Erythroblast (primary cell): ENCODE results near the gene OR2AG2.
"Not testable (repeated sequence)": the region's sequence is repeated elsewhere in the genome, so short reads cannot be mapped to it uniquely, and the experiment has no call there.

Source experiments
- DNase-seq, 2 experiments: peaks; one replicate each; lab custom pipeline; 2025; lab: John Stamatoyannopoulos, UW
- GATA1 ChIP-seq: IDR thresholded peaks from 2 replicates; pipeline ENCODE4 v1.6.1; 2011; ENCODE audit warnings: low read depth, mild to moderate bottlenecking, control low read depth, low read length, moderate library complexity
- POLR2A ChIP-seq: IDR thresholded peaks from 2 replicates; pipeline ENCODE4 v1.6.1; 2011; ENCODE audit warnings: mild to moderate bottlenecking, low read length

OR2AG2 gene

GRCh38 chr11:6771926-6772893 lies at the start of gene OR2AG2:
OR2AG2 (minus strand) TSS chr11:6771976; CDS start chr11:6768957, 3,019 bp downstream.
- no peak for DNase-seq

GRCh38 chr11:6818967-6819366 lies 47.2 kb upstream of the OR2AG2 start:
- TF ChIP-seq GATA1 (no peak), POLR2A (no peak)
- DNase-seq: no peak

More at GRCh38 chr11:6771926-6772893, at the start of gene OR2AG2:
- TF ChIP-seq GATA1 (no peak), POLR2A (no peak)

GRCh38 chr11:6817694-6818093 lies 45.9 kb upstream of the OR2AG2 start:
- no peak for DNase-seq
- TF ChIP-seq POLR2A: no peak
- TF ChIP-seq GATA1: no peak

GRCh38 chr11:6813656-6814055 lies 41.9 kb upstream of the OR2AG2 start:
- TF ChIP-seq POLR2A (no peak), GATA1 (no peak)
- no peak for DNase-seq

- DNase-seq: peak; percentile 32 to 56
Observed at GRCh38 chr11:6812390-6813005, 40.7 kb upstream of the OR2AG2 start.

GRCh38 chr11:6801075-6801474 lies 29.3 kb upstream of the OR2AG2 start:
- DNase-seq: not testable (repeated sequence)

More at GRCh38 chr11:6812390-6813005, 40.7 kb upstream of the OR2AG2 start:
- TF ChIP-seq POLR2A (no peak), GATA1 (no peak)

- DNase-seq: no peak
Observed at GRCh38 chr11:6799402-6799801, 27.6 kb upstream of the OR2AG2 start, which contains the start of gene OR6A2. OR6A2 (minus strand) TSS chr11:6799689; CDS start chr11:6795708, 3,981 bp downstream.

GRCh38 chr11:6794639-6795038 lies 22.9 kb upstream of the OR2AG2 start:
- TF ChIP-seq GATA1 (no peak), POLR2A (no peak)
- no peak for DNase-seq

More at GRCh38 chr11:6799402-6799801, 27.6 kb upstream of the OR2AG2 start, which contains the start of gene OR6A2:
- TF ChIP-seq GATA1 (no peak), POLR2A (no peak)

GRCh38 chr11:6790546-6790945 lies 18.8 kb upstream of the OR2AG2 start:
- no peak for DNase-seq

GRCh38 chr11:6782720-6783119 lies 10.9 kb upstream of the OR2AG2 start, which contains the start of gene OR2AG1:
OR2AG1 (plus strand) TSS chr11:6783020; CDS start chr11:6785038, 2,018 bp downstream.
- TF ChIP-seq GATA1: no peak
- no peak for TF ChIP-seq POLR2A
- no peak for DNase-seq

More at GRCh38 chr11:6790546-6790945, 18.8 kb upstream of the OR2AG2 start:
- no peak for TF ChIP-seq GATA1
- TF ChIP-seq POLR2A: no peak

- DNase-seq: no peak
- TF ChIP-seq POLR2A (no peak), GATA1 (no peak)
Observed at GRCh38 chr11:6780829-6781228, 9.1 kb upstream of the OR2AG2 start.

- DNase-seq: no peak
- TF ChIP-seq GATA1: no peak
- no peak for TF ChIP-seq POLR2A
Observed at GRCh38 chr11:6778518-6778917, 6.7 kb upstream of the OR2AG2 start.

- peak; percentile 29 to 57 for DNase-seq
- TF ChIP-seq POLR2A: no peak
- TF ChIP-seq GATA1: no peak
Observed at GRCh38 chr11:6757373-6757967, 14.3 kb downstream of the OR2AG2 start.
